Naive thymus-derived CD4-positive, alpha-beta T cell (primary cell): Measurements from ENCODE around the gene ARMC8. TPM values are rescaled to one million over a fixed set of nuclear protein-coding genes. Genes with fewer than 3 reads are reported as not detected.

Experiments used
- ATAC-seq: fragments of 150-1000 bp; cut with Tn5 transposase; 2 replicates; pipeline ENCODE4 v1.10.0; 2021; ENCODE audit warnings: mild to moderate bottlenecking, moderate library complexity
- CTCF ChIA-PET: fragments of 350-600 bp; sonication (Branson Sonifier 250); formaldehyde crosslinking; loops from one replicate; lab custom pipeline; 2021; ENCODE audit warnings: antibody characterized with exemption; lab: Charles Lee
- POLR2A ChIA-PET: fragments of 350-600 bp; sonication (Branson Sonifier 250); formaldehyde crosslinking; loops from one replicate; lab custom pipeline; 2021; ENCODE audit warnings: antibody characterized with exemption, inconsistent platforms; lab: Charles Lee
- DNase-seq, 9 donors: peaks; one replicate each; pipeline versions ENCODE4 v3.0.0 to v3.0.0-alpha.2; 2020 to 2022; ENCODE audit warnings: mixed read lengths in 1 of 9
- H3K27ac ChIP-seq: one replicate; pipeline ENCODE4 v1.7.0; 2013; ENCODE audit warnings: mild to moderate bottlenecking, low read depth, low read length, moderate library complexity
- H3K27me3 ChIP-seq, 2 donors: one replicate each; pipeline ENCODE4 v1.7.0; 2013; ENCODE audit warnings: low read length in 2 of 2, mild to moderate bottlenecking in 2 of 2, moderate library complexity in 2 of 2; ENCODE audit not compliant: control insufficient read depth in 2 of 2, insufficient read depth in 2 of 2
- H3K36me3 ChIP-seq, 3 experiments: 1 replicate in 2 of 3; 2 replicates in 1 of 3; pipeline ENCODE4 v1.7.0; 2013; ENCODE audit warnings: low read length in 3 of 3, mild to moderate bottlenecking in 3 of 3, moderate library complexity in 1 of 3; ENCODE audit not compliant: insufficient read depth in 3 of 3, control insufficient read depth in 2 of 3
- H3K4me1 ChIP-seq, 2 donors: one replicate each; pipeline ENCODE4 v1.7.0; 2013; ENCODE audit warnings: low read length in 2 of 2, mild to moderate bottlenecking in 2 of 2, moderate library complexity in 1 of 2; ENCODE audit not compliant: control insufficient read depth in 2 of 2, insufficient read depth in 2 of 2
- H3K4me3 ChIP-seq: 2 replicates; pipeline ENCODE4 v1.7.0; 2013; ENCODE audit warnings: mild to moderate bottlenecking, low read length
- H3K9me3 ChIP-seq, 3 experiments: 1 replicate in 2 of 3; 2 replicates in 1 of 3; pipeline ENCODE4 v1.7.0; 2013; ENCODE audit warnings: low read length in 3 of 3; ENCODE audit not compliant: control insufficient read depth in 2 of 3
- H3K27ac Mint-ChIP-seq, 9 donors: one replicate each; pipeline ENCODE4 v1.8.0; 2020 to 2022; ENCODE audit warnings: mixed read lengths in 9 of 9, mild to moderate bottlenecking in 8 of 9, moderate library complexity in 5 of 9, inconsistent platforms in 2 of 9
- H3K27me3 Mint-ChIP-seq, 5 donors: one replicate each; pipeline ENCODE4 v1.8.0; 2021 to 2022; ENCODE audit warnings: mixed read lengths in 5 of 5, mild to moderate bottlenecking in 1 of 5
- H3K36me3 Mint-ChIP-seq, 5 donors: one replicate each; pipeline ENCODE4 v1.8.0; 2020 to 2022; ENCODE audit warnings: mixed read lengths in 5 of 5, mild to moderate bottlenecking in 3 of 5, inconsistent platforms in 1 of 5
- H3K4me1 Mint-ChIP-seq, 7 donors: one replicate each; pipeline ENCODE4 v1.8.0; 2020 to 2022; ENCODE audit warnings: mixed read lengths in 7 of 7, mild to moderate bottlenecking in 3 of 7, inconsistent platforms in 1 of 7
- H3K4me3 Mint-ChIP-seq, 10 donors: one replicate each; pipeline ENCODE4 v1.8.0; 2020 to 2022; ENCODE audit warnings: mild to moderate bottlenecking in 10 of 10, mixed read lengths in 10 of 10, moderate library complexity in 6 of 10, inconsistent platforms in 2 of 10
- H3K9me3 Mint-ChIP-seq, 11 donors: one replicate each; pipeline ENCODE4 v1.8.0; 2020 to 2022; ENCODE audit warnings: mixed read lengths in 11 of 11, mild to moderate bottlenecking in 4 of 11, inconsistent platforms in 1 of 11, moderate library complexity in 1 of 11
- intact Hi-C, 2 donors: fragments of 100-400 bp; cut with micrococcal nuclease; formaldehyde crosslinking; loops; one replicate each; pipeline ENCODE4 v1.15.1; 2023
- polyA plus RNA-seq, 2 donors: library from polyadenylated mRNA; unstranded; fragments of 300-500 nt; fragmentation: Illumina TruSeq; gene quantifications; one replicate each; pipeline ENCODE4 v1.2.3, GENCODE V29; 2021
- total RNA-seq, 6 experiments: library from RNA in 5 of 6; stranded (reverse) in 5 of 6; gene quantifications; 1 replicate in 5 of 6; 2 replicates in 1 of 6; pipeline ENCODE4 v1.2.3 and lab custom pipeline; 2021 to 2026

ARMC8 gene
- total and polyA plus RNA-seq, 7 experiments from 2014 or later = 43.3 to 72.3 (median 65.2) TPM

DNA sequence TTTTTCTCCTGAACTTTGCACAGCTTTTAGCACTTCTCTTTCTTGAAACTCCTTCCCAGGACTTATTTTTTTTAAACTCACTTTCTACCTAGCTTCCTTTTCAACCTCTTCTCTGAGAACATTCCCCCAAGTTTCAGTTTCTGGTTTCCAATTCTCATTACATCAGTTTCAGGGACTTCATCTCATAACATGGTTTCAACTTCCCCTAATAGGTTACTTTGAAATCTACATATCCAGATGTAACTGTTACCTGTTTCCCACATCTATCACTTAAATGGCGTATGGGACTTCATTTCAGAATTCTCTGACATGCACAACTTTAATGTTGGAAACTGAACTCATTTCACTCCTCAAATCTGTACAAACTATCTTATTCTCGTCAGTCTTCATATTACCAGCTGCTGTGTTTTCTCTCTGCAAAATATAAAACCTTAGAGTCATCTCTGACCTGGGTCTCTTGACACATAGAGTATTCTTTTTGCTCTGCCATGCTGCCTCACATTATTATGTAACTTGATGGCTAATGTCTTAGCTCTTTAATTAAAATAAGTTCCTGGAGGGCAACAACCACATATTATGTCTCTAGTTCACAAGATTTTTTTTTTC is 84.2 kb downstream of the ARMC8 start:
- Histone ChIP-seq H3K27me3 (no peaks in the 10 kb centered on the region), H3K9me3 (no peaks in the 10 kb centered on the region), H3K36me3 (peaks cover 0 to 40% (median 0%) of the 10 kb centered on the region in 3 experiments), H3K4me1 (no peaks in the 10 kb centered on the region), H3K4me3 (no peak overlapping the region), H3K27ac (no peak overlapping the region)
- ATAC-seq (no peak), DNase-seq (no peak)
- intact Hi-C loops = loop anchor here in 1 of 2 donors (5.0 kb wide), 1 partner anchor 84 kb away; the partner anchor contains the start of gene ARMC8
- POLR2A ChIA-PET = interaction anchor here (0.5 to 0.6 kb wide), 2 partner anchors 9 to 1938 kb away, joined by 3 read pairs; no protein-coding TSS in a partner anchor
- H3K4me3 Mint-ChIP-seq = no peak overlapping the region
- H3K36me3 Mint-ChIP-seq = peaks cover 12 to 55% (median 33%) of the 10 kb centered on the region in 5 donors
- no peaks in the 10 kb centered on the region for H3K9me3 Mint-ChIP-seq
- CTCF ChIA-PET = interaction anchor here (0.8 kb wide), 1 partner anchor 92 kb away, joined by 3 read pairs; no protein-coding TSS in a partner anchor
- peaks cover 0 to 6% (median 0%) of the 10 kb centered on the region in 7 donors for H3K4me1 Mint-ChIP-seq
- H3K27ac Mint-ChIP-seq = peak overlapping the region in 3 of 9 donors; percentile 0 to 47 (median 32)
- no peaks in the 10 kb centered on the region for H3K27me3 Mint-ChIP-seq

DNA sequence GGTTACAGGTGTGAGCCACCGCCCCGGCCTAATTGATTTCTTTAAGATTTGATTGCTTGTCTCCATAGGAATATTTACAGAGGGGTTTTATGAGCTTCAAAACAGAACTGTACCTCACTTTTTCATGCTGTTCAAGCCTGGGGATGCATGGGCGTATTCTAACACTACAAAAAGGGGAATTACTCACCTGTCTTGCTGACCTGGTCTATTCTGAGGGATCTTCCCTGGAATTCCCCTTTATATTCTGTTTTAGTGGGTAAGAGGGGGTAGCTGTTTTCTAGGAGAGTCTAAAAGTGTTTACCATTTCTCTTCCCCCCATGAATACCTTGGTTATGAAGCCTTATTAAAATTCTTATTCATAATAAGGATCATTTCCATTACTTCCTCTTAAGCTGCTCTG is 94.5 kb downstream of the ARMC8 start:
- ChIA-PET CTCF (no interaction called here), POLR2A (no interaction called here)
- no peak overlapping the region for H3K4me3 ChIP-seq
- H3K27ac ChIP-seq = no peak overlapping the region
- intact Hi-C loops = no loop called here
- ATAC-seq (no peak), DNase-seq (no peak)
- no peaks in the 10 kb centered on the region for H3K9me3 ChIP-seq
- no peak overlapping the region for H3K27ac Mint-ChIP-seq
- peaks cover 0 to 7% (median 0%) of the 10 kb centered on the region in 7 donors for H3K4me1 Mint-ChIP-seq
- no peaks in the 10 kb centered on the region for H3K9me3 Mint-ChIP-seq
- H3K27me3 Mint-ChIP-seq = no peaks in the 10 kb centered on the region
- no peaks in the 10 kb centered on the region for H3K4me1 ChIP-seq
- peaks cover 0 to 25% (median 13%) of the 10 kb centered on the region in 5 donors for H3K36me3 Mint-ChIP-seq
- H3K4me3 Mint-ChIP-seq = no peak overlapping the region
- no peaks in the 10 kb centered on the region for H3K27me3 ChIP-seq
- peaks cover 0 to 31% (median 8%) of the 10 kb centered on the region in 3 experiments for H3K36me3 ChIP-seq

DNA sequence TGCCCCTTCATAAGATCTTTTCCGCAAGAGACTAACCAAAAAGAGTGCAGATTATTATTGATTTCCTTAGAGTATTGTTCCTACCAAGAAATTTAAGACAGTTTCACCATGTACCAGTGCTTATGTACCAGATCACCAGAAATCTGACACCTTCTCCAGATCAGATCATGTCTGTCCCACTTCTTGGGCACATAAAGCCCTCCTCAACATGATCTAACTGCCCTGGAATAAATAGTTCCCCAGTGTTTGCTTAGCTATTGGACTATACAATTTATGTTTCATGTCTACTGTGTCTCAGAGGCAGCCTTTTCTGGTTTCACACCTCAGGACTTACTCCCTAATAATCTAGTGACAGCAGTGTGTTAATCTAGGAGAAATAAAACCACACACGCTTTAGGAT is 95.7 kb downstream of the ARMC8 start:
- ChIA-PET CTCF (no interaction called here), POLR2A (no interaction called here)
- Histone ChIP-seq H3K27me3 (no peaks in the 10 kb centered on the region), H3K27ac (no peak overlapping the region), H3K9me3 (no peaks in the 10 kb centered on the region), H3K36me3 (peaks cover under 1 to 40% (median 4%) of the 10 kb centered on the region in 3 experiments), H3K4me1 (no peaks in the 10 kb centered on the region), H3K4me3 (no peak overlapping the region)
- no peak for ATAC-seq
- Mint-ChIP-seq H3K4me1 (peaks cover 0 to 7% (median 0%) of the 10 kb centered on the region in 7 donors), H3K36me3 (peaks cover 0 to 17% (median 13%) of the 10 kb centered on the region in 5 donors), H3K27ac (peak overlapping the region in 3 of 9 donors; percentile 0 to 75 (median 41)), H3K9me3 (no peaks in the 10 kb centered on the region), H3K27me3 (no peaks in the 10 kb centered on the region), H3K4me3 (no peak overlapping the region)
- DNase-seq = no peak
- intact Hi-C loops = no loop called here

GRCh38 chr3:138284079-138284478 is 97.0 kb downstream of the ARMC8 start:
- ChIA-PET POLR2A (no interaction called here), CTCF (interaction anchor here (0.7 kb wide), 1 partner anchor 9 kb away, joined by 3 read pairs; no protein-coding TSS in a partner anchor)
- Histone ChIP-seq H3K4me3 (no peak overlapping the region), H3K4me1 (no peaks in the 10 kb centered on the region), H3K27ac (no peak overlapping the region), H3K9me3 (no peaks in the 10 kb centered on the region), H3K36me3 (peaks cover 4 to 51% (median 6%) of the 10 kb centered on the region in 3 experiments), H3K27me3 (no peaks in the 10 kb centered on the region)
- Mint-ChIP-seq H3K36me3 (peaks cover 2 to 26% (median 14%) of the 10 kb centered on the region in 5 donors), H3K4me1 (peaks cover 0 to 6% (median 0%) of the 10 kb centered on the region in 7 donors), H3K4me3 (no peak overlapping the region), H3K27ac (no peak overlapping the region), H3K9me3 (no peaks in the 10 kb centered on the region), H3K27me3 (no peaks in the 10 kb centered on the region)
- intact Hi-C loops = no loop called here
- ATAC-seq (no peak), DNase-seq (no peak)

DNA sequence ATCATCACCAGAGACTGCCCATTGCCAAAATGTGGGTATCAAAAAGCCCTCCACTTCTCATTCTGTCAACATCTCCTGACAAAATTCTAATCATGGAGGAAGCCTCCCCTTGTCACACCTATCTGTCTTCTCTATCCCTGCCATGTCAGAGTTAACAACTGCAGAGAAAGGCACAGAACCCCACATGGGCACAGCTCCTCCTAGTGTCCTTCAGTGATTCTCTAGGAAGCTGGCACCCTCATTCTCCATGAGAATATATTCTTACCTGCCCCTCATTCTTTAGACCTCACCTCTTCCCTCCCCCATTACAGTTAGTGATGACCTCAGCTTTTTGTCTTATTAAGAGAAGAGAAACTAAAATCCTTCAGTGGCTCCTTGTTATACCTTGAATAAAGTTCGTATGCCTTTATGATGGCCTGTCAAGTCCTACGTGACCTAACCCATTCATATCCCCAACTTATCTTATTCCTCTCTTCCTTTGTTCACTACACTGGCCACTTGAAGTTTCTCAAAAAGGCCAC is 97.9 kb downstream of the ARMC8 start:
- Mint-ChIP-seq H3K4me1 (peaks cover 0 to 5% (median 0%) of the 10 kb centered on the region in 7 donors), H3K27me3 (no peaks in the 10 kb centered on the region), H3K27ac (no peak overlapping the region), H3K9me3 (no peaks in the 10 kb centered on the region), H3K4me3 (no peak overlapping the region), H3K36me3 (peaks cover 7 to 28% (median 24%) of the 10 kb centered on the region in 5 donors)
- CTCF ChIA-PET = no interaction called here
- peaks cover 6 to 60% (median 7%) of the 10 kb centered on the region in 3 experiments for H3K36me3 ChIP-seq
- H3K9me3 ChIP-seq = no peaks in the 10 kb centered on the region
- no peak for ATAC-seq
- DNase-seq = no peak
- intact Hi-C loops = loop anchor here in 1 of 2 donors (5.0 kb wide), 1 partner anchor 42 kb away; the partner anchor contains the start of gene NME9
- no peaks in the 10 kb centered on the region for H3K4me1 ChIP-seq
- POLR2A ChIA-PET = no interaction called here
- H3K27ac ChIP-seq = no peak overlapping the region
- H3K27me3 ChIP-seq = no peaks in the 10 kb centered on the region
- H3K4me3 ChIP-seq = no peak overlapping the region

- no peaks in the 10 kb centered on the region for H3K27me3 Mint-ChIP-seq
- DNase-seq (no peak), ATAC-seq (no peak)
- Histone ChIP-seq H3K36me3 (peaks cover 6 to 77% (median 19%) of the 10 kb centered on the region in 3 experiments), H3K4me1 (no peaks in the 10 kb centered on the region), H3K9me3 (no peaks in the 10 kb centered on the region), H3K27ac (no peak overlapping the region), H3K27me3 (no peaks in the 10 kb centered on the region), H3K4me3 (no peak overlapping the region)
- no peaks in the 10 kb centered on the region for H3K9me3 Mint-ChIP-seq
- H3K4me1 Mint-ChIP-seq = peaks cover 0 to 1% (median 0%) of the 10 kb centered on the region in 7 donors
- ChIA-PET POLR2A (interaction anchor here (0.5 kb wide), 1 partner anchor 68 kb away, joined by 3 read pairs; no protein-coding TSS in a partner anchor), CTCF (no interaction called here)
- peaks cover 15 to 45% (median 36%) of the 10 kb centered on the region in 5 donors for H3K36me3 Mint-ChIP-seq
- H3K4me3 Mint-ChIP-seq = no peak overlapping the region
- intact Hi-C loops = loop anchor here in 1 of 2 donors (5.0 kb wide), 1 partner anchor 38 kb away; the partner anchor contains the start of gene NME9
- H3K27ac Mint-ChIP-seq = peak overlapping the region in 2 of 9 donors; percentile 16 to 30
Measured at GRCh38 chr3:138289260-138289659, 102.2 kb downstream of the ARMC8 start.
